HepG2 (cell line): ENCODE data around the gene HMGB4. TPM values are rescaled to one million over a fixed set of nuclear protein-coding genes. Genes with fewer than 3 reads are reported as not detected.

Experiments used
- ATAC-seq: fragments of 200-7000 bp; cut with Tn5 transposase; 3 replicates; pipeline ENCODE4 v1.9.1; 2020; ENCODE audit warnings: mild to moderate bottlenecking, moderate library complexity
- BruUV-seq: library from RNA; stranded (reverse); fragments of 400-500 nt; replicated peaks from 2 replicates; lab custom pipeline; 2021; lab: Mats Ljungman, UMichigan
- CTCF ChIA-PET: fragments of 300-600 bp; formaldehyde crosslinking; extraction: SDS; loops from one replicate; lab custom pipeline; 2021; ENCODE audit warnings: low total read pairs, inconsistent platforms, low intra/inter-chr PET ratio; lab: Yijun Ruan, JAX
- POLR2A ChIA-PET: fragments of 350-600 bp; sonication (Branson Sonifier 250); formaldehyde crosslinking; loops from one replicate; lab custom pipeline; 2020; ENCODE audit warnings: antibody characterized with exemption, inconsistent platforms; lab: Yijun Ruan, JAX
- DNase-seq: peaks from one replicate; pipeline ENCODE4 v3.0.0-alpha.2; 2015; ENCODE audit warnings: low spot score
- FAIRE-seq: peaks from 3 replicates; lab custom pipeline; 2011; peaks lifted over from hg19 to GRCh38; lab: Jason Lieb, UNC
- H2AFZ ChIP-seq: one replicate; pipeline ENCODE4 v1.6.1; 2011; ENCODE audit warnings: low read length, inconsistent platforms
- H3K27ac ChIP-seq: fragments of 300-600 bp; 3 replicates; pipeline ENCODE4 v1.8.0; 2011; ENCODE audit warnings: mixed run types, mild to moderate bottlenecking, mixed read lengths, low read length, inconsistent platforms; ENCODE audit not compliant: insufficient read depth; ENCODE audit errors: extremely low read length
- H3K27me3 ChIP-seq, 2 experiments: fragments of 200-600 bp in 1 of 2; 2 replicates in 1 of 2; 3 replicates in 1 of 2; pipeline versions ENCODE4 v1.6.0 to v1.8.0; 2011; ENCODE audit warnings: low read length in 2 of 2, mild to moderate bottlenecking in 2 of 2, moderate library complexity in 2 of 2, inconsistent platforms in 1 of 2; ENCODE audit not compliant: insufficient read depth in 2 of 2, control insufficient read depth in 1 of 2
- H3K36me3 ChIP-seq, 2 experiments: fragments of 200-600 bp in 1 of 2; replicated peaks in 1 of 2; 2 replicates in 1 of 2; 3 replicates in 1 of 2; pipeline versions ENCODE4 v1.5.1 to v1.8.0; 2011; ENCODE audit warnings: low read length in 2 of 2, inconsistent platforms in 1 of 2; ENCODE audit not compliant: insufficient read depth in 2 of 2, control insufficient read depth in 1 of 2
- H3K4me1 ChIP-seq: 2 replicates; pipeline ENCODE4 v1.5.1; 2012; ENCODE audit warnings: low read length, inconsistent platforms; ENCODE audit not compliant: insufficient read depth
- H3K4me2 ChIP-seq: 2 replicates; pipeline ENCODE4 v1.6.0; 2011; ENCODE audit warnings: low read depth, low read length, inconsistent platforms
- H3K4me3 ChIP-seq, 3 experiments: fragments of 200-600 bp in 1 of 3; sonication (generic), shearing (Covaris generic) in 1 of 3; replicated peaks in 1 of 3; 2 replicates each; pipeline ENCODE4 v1.5.1; 2011 to 2016; ENCODE audit warnings: low read length in 3 of 3, inconsistent platforms in 2 of 3, low read depth in 2 of 3, mild to moderate bottlenecking in 2 of 3, control low read depth in 1 of 3, mixed read lengths in 1 of 3; ENCODE audit not compliant: insufficient read depth in 1 of 3
- H3K79me2 ChIP-seq: one replicate; pipeline ENCODE4 v1.6.1; 2011; ENCODE audit warnings: low read length, inconsistent platforms; ENCODE audit not compliant: insufficient read depth
- H3K9ac ChIP-seq: 2 replicates; pipeline ENCODE4 v1.6.0; 2011; ENCODE audit warnings: mild to moderate bottlenecking, low read depth, low read length, inconsistent platforms; ENCODE audit not compliant: insufficient read depth
- H3K9me3 ChIP-seq: 2 replicates; pipeline ENCODE4 v1.5.1; 2012; ENCODE audit warnings: mild to moderate bottlenecking, low read length
- H4K20me1 ChIP-seq: 2 replicates; pipeline ENCODE4 v1.6.0; 2011; ENCODE audit warnings: inconsistent platforms, mild to moderate bottlenecking, low read length, moderate library complexity; ENCODE audit not compliant: insufficient read depth
- ATF1 ChIP-seq: IDR thresholded peaks from 2 replicates; pipeline ENCODE4 v1.6.1; 2016; ENCODE audit warnings: mild to moderate bottlenecking, control low read depth
- FOXP1 ChIP-seq, 2 experiments: fragments of 450-650 bp in 1 of 2; IDR thresholded peaks; 2 replicates each; pipeline ENCODE4 v1.6.1; 2017 to 2018; ENCODE audit warnings: antibody characterized with exemption in 1 of 2
- NKX3-1 ChIP-seq: sonication (generic); formaldehyde crosslinking; IDR thresholded peaks from 2 replicates; pipeline ENCODE4 v1.5.0; 2020; ENCODE audit warnings: missing genetic modification reagents
- RFX3 ChIP-seq: IDR thresholded peaks from 2 replicates; pipeline ENCODE4 v1.6.1; 2016; ENCODE audit warnings: missing biosample characterization, missing genetic modification reagents
- ZNF460 ChIP-seq: sonication (generic); formaldehyde crosslinking; IDR thresholded peaks from 2 replicates; pipeline ENCODE4 v1.5.1; 2020; ENCODE audit warnings: missing genetic modification reagents, mild to moderate bottlenecking, borderline replicate concordance
- ZNF468 ChIP-seq: sonication (generic); formaldehyde crosslinking; IDR thresholded peaks from 2 replicates; pipeline ENCODE4 v1.8.0; 2022; ENCODE audit warnings: mild to moderate bottlenecking, moderate library complexity, missing genetic modification reagents
- WGBS: methylation state at CpG from one replicate; pipeline ENCODE4 v1.1.6; 2017; ENCODE audit warnings: low lambda C conversion rate; 5-methylcytosine and 5-hydroxymethylcytosine counted together
- in situ Hi-C: cut with HindIII; loops from 2 replicates; pipeline ENCODE4 v1.10.0; 2017; ENCODE audit warnings: low pct_unique_long_range_greater_than_20kb; ENCODE audit not compliant: extremely low pct_ligation_motif_present
- intact Hi-C: fragments of 100-400 bp; cut with micrococcal nuclease; formaldehyde crosslinking; loops from one replicate; pipeline ENCODE4 v1.10.0; 2022; ENCODE audit not compliant: unreplicated experiment
- polyA plus RNA-seq, 8 experiments: library from polyadenylated mRNA; depleted of rRNA in 3 of 8; stranded (reverse) in 7 of 8; unstranded in 1 of 8; fragments of >200 nt; fragmentation: Illumina TruSeq in 4 of 8; extraction: Trizol in 4 of 8; gene quantifications; 2 replicates each; pipeline versions ENCODE4 v1.2.1 to v1.2.3, GENCODE V29; 2011 to 2016; ENCODE audit warnings: low read depth in 4 of 8, missing spikeins in 1 of 8, mixed read lengths in 1 of 8; ENCODE audit not compliant: insufficient read depth in 1 of 8
- total RNA-seq, 5 experiments: library from RNA; depleted of rRNA; stranded (reverse); fragments of >200 nt; fragmentation: Illumina TruSeq; extraction: Trizol; gene quantifications; 2 replicates each; pipeline ENCODE4 v1.2.3, GENCODE V29; 2016; ENCODE audit warnings: low read depth in 1 of 5
- TF ChIP-seq, protein P1 (sequence below): IDR thresholded peaks from 2 replicates; pipeline ENCODE4 v1.6.1; 2018; ENCODE audit warnings: missing genetic modification reagents
- TF ChIP-seq, protein P2 (sequence below): sonication (generic); formaldehyde crosslinking; IDR thresholded peaks from 2 replicates; pipeline ENCODE4 v1.4.0; 2020; ENCODE audit warnings: missing genetic modification reagents
- TF ChIP-seq, protein P3 (sequence below): sonication (generic); formaldehyde crosslinking; conservative IDR thresholded peaks from 2 replicates; pipeline ENCODE4 v1.8.1; 2023; ENCODE audit warnings: missing genetic modification reagents
- TF ChIP-seq, protein P4 (sequence below): sonication (generic); formaldehyde crosslinking; IDR thresholded peaks from 2 replicates; pipeline ENCODE4 v1.4.0; 2020; ENCODE audit warnings: mild to moderate bottlenecking, missing genetic modification reagents

Gene HMGB4
- total and polyA plus RNA-seq, 2 of the 13 experiments (the other 11 are each of a cell fraction or from before 2014, with no cell fraction given), result not detected

DNA sequence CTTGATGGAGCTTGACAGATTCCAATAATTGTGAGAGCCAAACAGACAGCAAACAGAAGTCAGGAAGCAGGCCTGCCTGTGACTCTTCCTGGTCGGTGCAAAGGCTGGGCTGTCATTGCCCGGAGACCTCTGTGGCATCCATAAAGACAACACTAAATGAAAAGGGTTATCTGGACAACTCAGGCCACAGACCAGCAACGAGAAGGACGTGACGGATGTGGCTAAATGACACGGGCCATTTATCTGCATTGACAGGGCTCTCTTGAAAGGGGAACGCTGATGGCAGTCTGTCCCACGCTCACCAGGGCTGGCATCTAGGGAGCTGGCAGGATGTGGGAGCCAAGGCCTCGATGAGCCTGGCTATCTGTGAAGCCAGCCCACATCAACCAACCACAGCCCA is 35.0 kb downstream of the HMGB4 start:
- no peak overlapping the region for H2AFZ ChIP-seq
- H3K9me3 ChIP-seq, result no peaks in the 10 kb centered on the region
- DNase-seq, result no peak
- FAIRE-seq, result no peak
- in situ Hi-C loops (no loop called here), intact Hi-C loops (no loop called here)
- CTCF ChIA-PET, result no interaction called here
- H3K36me3 ChIP-seq, result no peaks in the 10 kb centered on the region
- H3K27me3 ChIP-seq, result no peaks in the 10 kb centered on the region
- BruUV-seq, result no TSS peak
- H3K4me3 ChIP-seq, result no peak overlapping the region
- POLR2A ChIA-PET, result no interaction called here
- H3K27ac ChIP-seq, result no peak overlapping the region
- H3K4me1 ChIP-seq, result no peaks in the 10 kb centered on the region
- no peak overlapping the region for H3K9ac ChIP-seq
- no peak for ATAC-seq
- no peak overlapping the region for H3K4me2 ChIP-seq
- H3K79me2 ChIP-seq, result no peaks in the 10 kb centered on the region
- 21% methylated on average over 2 of the region's 9 CpGs for WGBS
- H4K20me1 ChIP-seq, result no peaks in the 10 kb centered on the region
- no peak for TF ChIP-seq NKX3-1 (CRISPR knock-in tag)
- TF ChIP-seq, protein P1, sequence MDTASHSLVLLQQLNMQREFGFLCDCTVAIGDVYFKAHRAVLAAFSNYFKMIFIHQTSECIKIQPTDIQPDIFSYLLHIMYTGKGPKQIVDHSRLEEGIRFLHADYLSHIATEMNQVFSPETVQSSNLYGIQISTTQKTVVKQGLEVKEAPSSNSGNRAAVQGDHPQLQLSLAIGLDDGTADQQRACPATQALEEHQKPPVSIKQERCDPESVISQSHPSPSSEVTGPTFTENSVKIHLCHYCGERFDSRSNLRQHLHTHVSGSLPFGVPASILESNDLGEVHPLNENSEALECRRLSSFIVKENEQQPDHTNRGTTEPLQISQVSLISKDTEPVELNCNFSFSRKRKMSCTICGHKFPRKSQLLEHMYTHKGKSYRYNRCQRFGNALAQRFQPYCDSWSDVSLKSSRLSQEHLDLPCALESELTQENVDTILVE, result no peak
- TF ChIP-seq ATF1 (CRISPR knock-in tag), result no peak
- no peak for TF ChIP-seq FOXP1 (IDR thresholded peaks at IDR 0.05)
- TF ChIP-seq FOXP1 (CRISPR knock-in tag; IDR thresholded peaks at IDR 0.05), result no peak
- no peak for TF ChIP-seq RFX3 (CRISPR knock-in tag)
- no peak for TF ChIP-seq ZNF468 (CRISPR knock-in tag)
- TF ChIP-seq, protein P2, sequence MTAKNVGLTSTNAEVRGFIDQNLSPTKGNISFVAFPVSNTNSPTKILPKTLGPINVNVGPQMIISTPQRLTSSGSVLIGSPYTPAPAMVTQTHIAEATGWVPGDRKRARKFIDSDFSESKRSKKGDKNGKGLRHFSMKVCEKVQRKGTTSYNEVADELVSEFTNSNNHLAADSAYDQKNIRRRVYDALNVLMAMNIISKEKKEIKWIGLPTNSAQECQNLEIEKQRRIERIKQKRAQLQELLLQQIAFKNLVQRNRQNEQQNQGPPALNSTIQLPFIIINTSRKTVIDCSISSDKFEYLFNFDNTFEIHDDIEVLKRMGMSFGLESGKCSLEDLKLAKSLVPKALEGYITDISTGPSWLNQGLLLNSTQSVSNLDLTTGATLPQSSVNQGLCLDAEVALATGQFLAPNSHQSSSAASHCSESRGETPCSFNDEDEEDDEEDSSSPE (CRISPR knock-in tag), result no peak
- TF ChIP-seq, protein P3, sequence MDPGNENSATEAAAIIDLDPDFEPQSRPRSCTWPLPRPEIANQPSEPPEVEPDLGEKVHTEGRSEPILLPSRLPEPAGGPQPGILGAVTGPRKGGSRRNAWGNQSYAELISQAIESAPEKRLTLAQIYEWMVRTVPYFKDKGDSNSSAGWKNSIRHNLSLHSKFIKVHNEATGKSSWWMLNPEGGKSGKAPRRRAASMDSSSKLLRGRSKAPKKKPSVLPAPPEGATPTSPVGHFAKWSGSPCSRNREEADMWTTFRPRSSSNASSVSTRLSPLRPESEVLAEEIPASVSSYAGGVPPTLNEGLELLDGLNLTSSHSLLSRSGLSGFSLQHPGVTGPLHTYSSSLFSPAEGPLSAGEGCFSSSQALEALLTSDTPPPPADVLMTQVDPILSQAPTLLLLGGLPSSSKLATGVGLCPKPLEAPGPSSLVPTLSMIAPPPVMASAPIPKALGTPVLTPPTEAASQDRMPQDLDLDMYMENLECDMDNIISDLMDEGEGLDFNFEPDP (CRISPR knock-in tag), result no peak
- no peak for TF ChIP-seq ZNF460
- TF ChIP-seq, protein P4, sequence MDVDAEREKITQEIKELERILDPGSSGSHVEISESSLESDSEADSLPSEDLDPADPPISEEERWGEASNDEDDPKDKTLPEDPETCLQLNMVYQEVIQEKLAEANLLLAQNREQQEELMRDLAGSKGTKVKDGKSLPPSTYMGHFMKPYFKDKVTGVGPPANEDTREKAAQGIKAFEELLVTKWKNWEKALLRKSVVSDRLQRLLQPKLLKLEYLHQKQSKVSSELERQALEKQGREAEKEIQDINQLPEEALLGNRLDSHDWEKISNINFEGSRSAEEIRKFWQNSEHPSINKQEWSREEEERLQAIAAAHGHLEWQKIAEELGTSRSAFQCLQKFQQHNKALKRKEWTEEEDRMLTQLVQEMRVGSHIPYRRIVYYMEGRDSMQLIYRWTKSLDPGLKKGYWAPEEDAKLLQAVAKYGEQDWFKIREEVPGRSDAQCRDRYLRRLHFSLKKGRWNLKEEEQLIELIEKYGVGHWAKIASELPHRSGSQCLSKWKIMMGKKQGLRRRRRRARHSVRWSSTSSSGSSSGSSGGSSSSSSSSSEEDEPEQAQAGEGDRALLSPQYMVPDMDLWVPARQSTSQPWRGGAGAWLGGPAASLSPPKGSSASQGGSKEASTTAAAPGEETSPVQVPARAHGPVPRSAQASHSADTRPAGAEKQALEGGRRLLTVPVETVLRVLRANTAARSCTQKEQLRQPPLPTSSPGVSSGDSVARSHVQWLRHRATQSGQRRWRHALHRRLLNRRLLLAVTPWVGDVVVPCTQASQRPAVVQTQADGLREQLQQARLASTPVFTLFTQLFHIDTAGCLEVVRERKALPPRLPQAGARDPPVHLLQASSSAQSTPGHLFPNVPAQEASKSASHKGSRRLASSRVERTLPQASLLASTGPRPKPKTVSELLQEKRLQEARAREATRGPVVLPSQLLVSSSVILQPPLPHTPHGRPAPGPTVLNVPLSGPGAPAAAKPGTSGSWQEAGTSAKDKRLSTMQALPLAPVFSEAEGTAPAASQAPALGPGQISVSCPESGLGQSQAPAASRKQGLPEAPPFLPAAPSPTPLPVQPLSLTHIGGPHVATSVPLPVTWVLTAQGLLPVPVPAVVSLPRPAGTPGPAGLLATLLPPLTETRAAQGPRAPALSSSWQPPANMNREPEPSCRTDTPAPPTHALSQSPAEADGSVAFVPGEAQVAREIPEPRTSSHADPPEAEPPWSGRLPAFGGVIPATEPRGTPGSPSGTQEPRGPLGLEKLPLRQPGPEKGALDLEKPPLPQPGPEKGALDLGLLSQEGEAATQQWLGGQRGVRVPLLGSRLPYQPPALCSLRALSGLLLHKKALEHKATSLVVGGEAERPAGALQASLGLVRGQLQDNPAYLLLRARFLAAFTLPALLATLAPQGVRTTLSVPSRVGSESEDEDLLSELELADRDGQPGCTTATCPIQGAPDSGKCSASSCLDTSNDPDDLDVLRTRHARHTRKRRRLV (CRISPR knock-in tag), result no peak
